ENCODE results near the gene CD38. TPM values are rescaled to one million over a fixed set of nuclear protein-coding genes. Genes with fewer than 3 reads are reported as not detected.

The CD38 gene
- total and polyA plus RNA-seq, 2 donors (not counting 1 experiment from before 2014, with no cell fraction given) = 0.02 TPM; not detected in 1

DNA sequence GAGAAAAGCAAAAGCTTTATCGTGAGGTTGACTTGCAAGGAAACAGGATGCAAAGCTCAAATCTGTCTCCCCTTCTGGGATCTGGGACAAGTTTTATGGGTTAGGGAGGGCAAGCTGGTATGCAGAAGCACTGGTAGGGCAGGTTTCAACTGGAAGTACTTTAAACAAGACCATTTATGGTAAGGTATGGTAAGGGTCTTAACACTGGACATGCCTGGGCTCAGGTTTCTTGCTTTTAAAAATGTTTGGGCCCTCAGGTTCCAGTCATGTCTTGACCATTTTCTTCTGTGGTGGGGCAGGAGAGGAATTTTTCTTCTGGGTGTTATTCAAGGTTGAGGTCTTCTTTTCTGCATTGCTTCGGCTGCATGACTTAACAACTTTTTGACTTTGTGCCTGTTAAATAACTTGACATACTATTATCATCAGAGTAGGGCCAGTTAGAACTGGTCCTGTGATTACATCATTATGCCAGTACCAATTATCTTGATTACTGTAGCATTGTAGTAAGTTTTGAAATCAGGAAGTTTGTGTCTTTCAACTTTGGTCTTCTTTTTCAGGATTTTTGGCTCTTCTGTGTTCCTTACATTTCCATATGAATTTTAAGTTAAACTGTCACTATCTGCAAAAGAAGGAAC lies 33.7 kb downstream of the CD38 start:
- no peak overlapping the region for H3K4me2 ChIP-seq (ENCODE audit: extremely low read depth, insufficient read depth, low read length)
- H3K4me3 ChIP-seq (replicated peaks in 1 of 4; ENCODE audit: control extremely low read depth in 1 of 4, insufficient read depth in 1 of 4, low read depth in 3 of 4, low read length in 4 of 4) = no peak overlapping the region
- no peaks in the 10 kb centered on the region for H3K9me3 ChIP-seq (ENCODE audit: control insufficient read depth, insufficient read depth, low read depth, low read length)
- TF ChIP-seq EZH2 (IDR thresholded peaks at IDR 0.05; ENCODE audit: low read length, missing control alignments) = no peak
- TF ChIP-seq, protein P1, sequence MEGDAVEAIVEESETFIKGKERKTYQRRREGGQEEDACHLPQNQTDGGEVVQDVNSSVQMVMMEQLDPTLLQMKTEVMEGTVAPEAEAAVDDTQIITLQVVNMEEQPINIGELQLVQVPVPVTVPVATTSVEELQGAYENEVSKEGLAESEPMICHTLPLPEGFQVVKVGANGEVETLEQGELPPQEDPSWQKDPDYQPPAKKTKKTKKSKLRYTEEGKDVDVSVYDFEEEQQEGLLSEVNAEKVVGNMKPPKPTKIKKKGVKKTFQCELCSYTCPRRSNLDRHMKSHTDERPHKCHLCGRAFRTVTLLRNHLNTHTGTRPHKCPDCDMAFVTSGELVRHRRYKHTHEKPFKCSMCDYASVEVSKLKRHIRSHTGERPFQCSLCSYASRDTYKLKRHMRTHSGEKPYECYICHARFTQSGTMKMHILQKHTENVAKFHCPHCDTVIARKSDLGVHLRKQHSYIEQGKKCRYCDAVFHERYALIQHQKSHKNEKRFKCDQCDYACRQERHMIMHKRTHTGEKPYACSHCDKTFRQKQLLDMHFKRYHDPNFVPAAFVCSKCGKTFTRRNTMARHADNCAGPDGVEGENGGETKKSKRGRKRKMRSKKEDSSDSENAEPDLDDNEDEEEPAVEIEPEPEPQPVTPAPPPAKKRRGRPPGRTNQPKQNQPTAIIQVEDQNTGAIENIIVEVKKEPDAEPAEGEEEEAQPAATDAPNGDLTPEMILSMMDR (conservative IDR thresholded peaks at IDR 0.05 in 1 of 2, IDR thresholded peaks at IDR 0.05 in 1 of 2; ENCODE audit: low read depth in 1 of 2, low read length in 2 of 2) = no peak
- H3K79me2 ChIP-seq (ENCODE audit: control insufficient read depth, insufficient read depth, low read length) = no peaks in the 10 kb centered on the region
- H3K9ac ChIP-seq (ENCODE audit: insufficient read depth, low read length) = no peak overlapping the region
- no peaks in the 10 kb centered on the region for H3K4me1 ChIP-seq (ENCODE audit: control insufficient read depth, extremely low read depth, insufficient read depth, low read length)
- no peak overlapping the region for H2AFZ ChIP-seq (ENCODE audit: low read length)
- H3K27me3 ChIP-seq (ENCODE audit: control insufficient read depth, insufficient read depth, low read length) = no peaks in the 10 kb centered on the region
- no peaks in the 10 kb centered on the region for H4K20me1 ChIP-seq (ENCODE audit: control insufficient read depth, extremely low read depth, insufficient read depth, low read length)
- DNase-seq (ENCODE audit: low read depth in 2 of 2) = no peak
- H3K27ac ChIP-seq (ENCODE audit: insufficient read depth, low read length) = no peak overlapping the region
- no peaks in the 10 kb centered on the region for H3K36me3 ChIP-seq (ENCODE audit: control insufficient read depth, insufficient read depth, low read length)

DNA sequence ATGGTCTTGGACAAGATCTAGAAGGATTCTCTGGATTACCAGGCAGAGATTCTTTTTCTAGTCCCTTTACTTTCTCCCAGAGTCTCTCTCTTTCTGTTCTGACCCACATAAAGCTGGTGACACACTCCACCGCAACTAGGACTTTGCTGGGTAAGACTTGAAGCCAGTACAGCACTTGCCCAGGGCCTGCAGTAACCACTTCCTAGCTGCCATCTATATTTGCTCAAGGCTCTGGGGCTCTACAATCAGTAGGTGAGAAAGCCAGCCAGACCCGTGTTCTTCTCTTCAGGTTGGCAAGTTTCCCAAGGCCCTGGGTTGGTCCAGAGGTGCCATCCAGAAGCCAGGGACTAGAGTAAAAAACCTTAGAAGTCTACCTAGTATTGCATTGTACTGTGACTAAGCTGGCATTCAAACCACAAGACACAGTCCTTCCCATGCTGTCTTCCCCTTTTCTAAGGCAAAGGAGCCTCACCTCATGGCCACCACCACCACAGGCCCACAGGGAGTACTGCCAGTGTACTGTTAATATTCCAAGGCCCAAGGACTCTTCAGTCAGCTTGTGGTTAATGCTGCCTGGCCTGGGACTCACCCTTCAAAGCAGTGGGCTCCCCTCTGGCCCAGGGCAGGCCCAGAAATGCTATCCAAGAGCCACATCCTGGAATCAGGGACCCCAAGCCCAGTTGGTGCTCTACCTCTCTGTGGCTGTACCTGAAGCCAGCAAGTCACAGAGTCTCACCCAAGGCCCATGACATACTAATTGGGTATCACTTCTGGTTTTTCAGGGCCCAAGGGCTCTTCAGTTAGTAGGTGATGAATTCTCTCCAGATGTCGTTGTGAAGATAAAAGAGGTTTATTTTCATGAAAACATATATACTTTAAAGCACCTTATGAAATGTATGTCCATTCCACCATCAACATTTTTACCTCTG lies 54.7 kb downstream of the CD38 start:
- no peak overlapping the region for H3K9ac ChIP-seq (ENCODE audit: insufficient read depth, low read length)
- H4K20me1 ChIP-seq (ENCODE audit: control insufficient read depth, extremely low read depth, insufficient read depth, low read length) = no peaks in the 10 kb centered on the region
- TF ChIP-seq EZH2 (IDR thresholded peaks at IDR 0.05; ENCODE audit: low read length, missing control alignments) = no peak
- TF ChIP-seq, protein P1 (conservative IDR thresholded peaks at IDR 0.05 in 1 of 2, IDR thresholded peaks at IDR 0.05 in 1 of 2; ENCODE audit: low read depth in 1 of 2, low read length in 2 of 2) = no peak
- H3K4me1 ChIP-seq (ENCODE audit: control insufficient read depth, extremely low read depth, insufficient read depth, low read length) = no peaks in the 10 kb centered on the region
- H3K27ac ChIP-seq (ENCODE audit: insufficient read depth, low read length) = no peak overlapping the region
- no peaks in the 10 kb centered on the region for H3K36me3 ChIP-seq (ENCODE audit: control insufficient read depth, insufficient read depth, low read length)
- no peak for DNase-seq (ENCODE audit: low read depth in 2 of 2)
- H3K79me2 ChIP-seq (ENCODE audit: control insufficient read depth, insufficient read depth, low read length) = no peaks in the 10 kb centered on the region
- H3K27me3 ChIP-seq (ENCODE audit: control insufficient read depth, insufficient read depth, low read length) = no peaks in the 10 kb centered on the region
- no peak overlapping the region for H3K4me3 ChIP-seq (replicated peaks in 1 of 4; ENCODE audit: control extremely low read depth in 1 of 4, insufficient read depth in 1 of 4, low read depth in 3 of 4, low read length in 4 of 4)
- no peaks in the 10 kb centered on the region for H3K9me3 ChIP-seq (ENCODE audit: control insufficient read depth, insufficient read depth, low read depth, low read length)
- H3K4me2 ChIP-seq (ENCODE audit: extremely low read depth, insufficient read depth, low read length) = no peak overlapping the region
- H2AFZ ChIP-seq (ENCODE audit: low read length) = no peak overlapping the region

GRCh38 chr4:15833801-15834200 lies 55.7 kb downstream of the CD38 start:
- Histone ChIP-seq H4K20me1 (ENCODE audit: control insufficient read depth, extremely low read depth, insufficient read depth, low read length) (no peaks in the 10 kb centered on the region), H3K79me2 (ENCODE audit: control insufficient read depth, insufficient read depth, low read length) (no peaks in the 10 kb centered on the region), H3K9me3 (ENCODE audit: control insufficient read depth, insufficient read depth, low read depth, low read length) (no peaks in the 10 kb centered on the region), H3K27ac (ENCODE audit: insufficient read depth, low read length) (no peak overlapping the region), H3K27me3 (ENCODE audit: control insufficient read depth, insufficient read depth, low read length) (no peaks in the 10 kb centered on the region), H3K4me2 (ENCODE audit: extremely low read depth, insufficient read depth, low read length) (no peak overlapping the region), H3K9ac (ENCODE audit: insufficient read depth, low read length) (no peak overlapping the region), H3K4me1 (ENCODE audit: control insufficient read depth, extremely low read depth, insufficient read depth, low read length) (no peaks in the 10 kb centered on the region), H2AFZ (ENCODE audit: low read length) (no peak overlapping the region), H3K36me3 (ENCODE audit: control insufficient read depth, insufficient read depth, low read length) (no peaks in the 10 kb centered on the region), H3K4me3 (replicated peaks in 1 of 4; ENCODE audit: control extremely low read depth in 1 of 4, insufficient read depth in 1 of 4, low read depth in 3 of 4, low read length in 4 of 4) (no peak overlapping the region)
- peak in 1 of 2 donors; percentile 7 for DNase-seq (ENCODE audit: low read depth in 2 of 2)
- no peak for TF ChIP-seq EZH2 (IDR thresholded peaks at IDR 0.05; ENCODE audit: low read length, missing control alignments)

Measured in fibroblast of lung (primary cell).